HG03439 (cell line): ENCODE results near the gene FBRSL1.

Source experiments
- ATAC-seq: cut with Tn5 transposase; IDR thresholded peaks from one replicate; pipeline ENCODE4 v1.9.1; 2021; ENCODE audit warnings: mild to moderate bottlenecking, moderate library complexity; ENCODE audit not compliant: unreplicated experiment

The FBRSL1 gene

GRCh38 chr12:132495629-132496357 lies 5.8 kb downstream of the FBRSL1 start:
- ATAC-seq = no peak

- no peak for ATAC-seq
Measured at GRCh38 chr12:132496358-132496669, 6.4 kb downstream of the FBRSL1 start.

- no peak for ATAC-seq
Measured at GRCh38 chr12:132496710-132497109, 6.8 kb downstream of the FBRSL1 start.

GRCh38 chr12:132497514-132498405 lies 7.8 kb downstream of the FBRSL1 start:
- ATAC-seq = no peak

GRCh38 chr12:132498931-132499330 lies 9.0 kb downstream of the FBRSL1 start:
- no peak for ATAC-seq

- no peak for ATAC-seq
Measured at GRCh38 chr12:132500142-132500855, 10.3 kb downstream of the FBRSL1 start.

- ATAC-seq = no peak
Measured at GRCh38 chr12:132500856-132501180, 10.9 kb downstream of the FBRSL1 start.

- no peak for ATAC-seq
Measured at GRCh38 chr12:132501204-132501940, 11.4 kb downstream of the FBRSL1 start.

GRCh38 chr12:132502149-132502881 lies 12.4 kb downstream of the FBRSL1 start:
- no peak for ATAC-seq

GRCh38 chr12:132502882-132503193 lies 12.9 kb downstream of the FBRSL1 start:
- no peak for ATAC-seq

GRCh38 chr12:132503618-132504204 lies 13.8 kb downstream of the FBRSL1 start:
- no peak for ATAC-seq

- ATAC-seq = no peak
Measured at GRCh38 chr12:132505105-132505851, 15.3 kb downstream of the FBRSL1 start.

- ATAC-seq = no peak
Measured at GRCh38 chr12:132505852-132506219, 15.9 kb downstream of the FBRSL1 start.

GRCh38 chr12:132506328-132507160 lies 16.6 kb downstream of the FBRSL1 start:
- no peak for ATAC-seq

- no peak for ATAC-seq
Measured at GRCh38 chr12:132507161-132507538, 17.2 kb downstream of the FBRSL1 start.

- no peak for ATAC-seq
Measured at GRCh38 chr12:132507656-132508490, 17.9 kb downstream of the FBRSL1 start.

GRCh38 chr12:132508491-132508740 lies 18.5 kb downstream of the FBRSL1 start:
- ATAC-seq = no peak
